Measurements from ENCODE around the gene ERAP2.
"Not testable (repeated sequence)": the region's sequence is repeated elsewhere in the genome, so short reads cannot be mapped to it uniquely, and the experiment has no call there.

The ERAP2 gene

GRCh38 chr5:96871686-96872085 lies 4.6 kb upstream of the ERAP2 start:
- Histone ChIP-seq H3K36me3 (no peaks in the 10 kb centered on the region), H3K9me3 (no peaks in the 10 kb centered on the region), H3K4me1 (peaks cover 5% of the 10 kb centered on the region), H3K27me3 (no peaks in the 10 kb centered on the region), H3K4me3 (ENCODE audit: low read depth, low read length) (no peak overlapping the region)
- no peak for DNase-seq
- TF ChIP-seq CTCF (IDR thresholded peaks at IDR 0.05; ENCODE audit: low read depth, low read length) = no peak

GRCh38 chr5:96873449-96873848 lies 2.9 kb upstream of the ERAP2 start:
- no peak for TF ChIP-seq CTCF (IDR thresholded peaks at IDR 0.05; ENCODE audit: low read depth, low read length)
- H3K4me3 ChIP-seq (ENCODE audit: low read depth, low read length) = no peak overlapping the region

GRCh38 chr5:96874631-96875030 lies 1.7 kb upstream of the ERAP2 start:
- no peak for TF ChIP-seq CTCF (IDR thresholded peaks at IDR 0.05; ENCODE audit: low read depth, low read length)
- Histone ChIP-seq H3K4me3 (ENCODE audit: low read depth, low read length) (no peak overlapping the region), H3K27me3 (no peaks in the 10 kb centered on the region), H3K36me3 (no peaks in the 10 kb centered on the region), H3K9me3 (no peaks in the 10 kb centered on the region), H3K4me1 (peaks cover 5% of the 10 kb centered on the region)
- no peak for DNase-seq

More at GRCh38 chr5:96873449-96873848, 2.9 kb upstream of the ERAP2 start:
- Histone ChIP-seq H3K9me3 (no peaks in the 10 kb centered on the region), H3K27me3 (no peaks in the 10 kb centered on the region), H3K4me1 (peaks cover 5% of the 10 kb centered on the region), H3K36me3 (no peaks in the 10 kb centered on the region)
- DNase-seq = no peak

GRCh38 chr5:96875791-96876291 lies 459 bp upstream of the ERAP2 start:
- peak overlapping the region; percentile 57 for H3K4me3 ChIP-seq (ENCODE audit: low read depth, low read length)
- no peak for TF ChIP-seq CTCF (IDR thresholded peaks at IDR 0.05; ENCODE audit: low read depth, low read length)
- peaks cover 5% of the 10 kb centered on the region for H3K4me1 ChIP-seq
- DNase-seq = no peak
- H3K27me3 ChIP-seq = no peaks in the 10 kb centered on the region
- no peaks in the 10 kb centered on the region for H3K36me3 ChIP-seq
- H3K9me3 ChIP-seq = no peaks in the 10 kb centered on the region

- H3K4me1 ChIP-seq; H3K9me3 ChIP-seq; DNase-seq; H3K36me3 ChIP-seq; H3K4me3 ChIP-seq (ENCODE audit: low read depth, low read length); H3K27me3 ChIP-seq: not testable (repeated sequence)
Observed at GRCh38 chr5:96876977-96877469, 723 bp downstream of the ERAP2 start.

GRCh38 chr5:96879665-96880064 lies 3.4 kb downstream of the ERAP2 start:
- no peak for TF ChIP-seq CTCF (IDR thresholded peaks at IDR 0.05; ENCODE audit: low read depth, low read length)
- no peak for DNase-seq
- Histone ChIP-seq H3K4me1 (peaks cover 5% of the 10 kb centered on the region), H3K9me3 (no peaks in the 10 kb centered on the region), H3K4me3 (ENCODE audit: low read depth, low read length) (no peak overlapping the region), H3K27me3 (no peaks in the 10 kb centered on the region), H3K36me3 (no peaks in the 10 kb centered on the region)
